Mesenteric fat pad (tissue), 1 donor: Measurements from ENCODE around the gene GSK3B. TPM values are rescaled to one million over a fixed set of nuclear protein-coding genes. Genes with fewer than 3 reads are reported as not detected.

ENCODE experiments used
- DNase-seq: peaks from one replicate; pipeline ENCODE4 v3.0.0-alpha.2; 2020; ENCODE audit warnings: low spot score
- total RNA-seq: library from RNA; stranded (reverse); fragmentation: NEBNext Ultra II Directional; extraction: Animal tissue kit (Norgen Biotek cat#: 25700); gene quantifications from one replicate; pipeline ENCODE4 v1.2.1, GENCODE V29; 2021
- donor health status: DM: yes; HTN: yes; CAD: no.

Gene GSK3B
- total RNA-seq, 1 donor from 2014 or later: 34.6 TPM

DNA sequence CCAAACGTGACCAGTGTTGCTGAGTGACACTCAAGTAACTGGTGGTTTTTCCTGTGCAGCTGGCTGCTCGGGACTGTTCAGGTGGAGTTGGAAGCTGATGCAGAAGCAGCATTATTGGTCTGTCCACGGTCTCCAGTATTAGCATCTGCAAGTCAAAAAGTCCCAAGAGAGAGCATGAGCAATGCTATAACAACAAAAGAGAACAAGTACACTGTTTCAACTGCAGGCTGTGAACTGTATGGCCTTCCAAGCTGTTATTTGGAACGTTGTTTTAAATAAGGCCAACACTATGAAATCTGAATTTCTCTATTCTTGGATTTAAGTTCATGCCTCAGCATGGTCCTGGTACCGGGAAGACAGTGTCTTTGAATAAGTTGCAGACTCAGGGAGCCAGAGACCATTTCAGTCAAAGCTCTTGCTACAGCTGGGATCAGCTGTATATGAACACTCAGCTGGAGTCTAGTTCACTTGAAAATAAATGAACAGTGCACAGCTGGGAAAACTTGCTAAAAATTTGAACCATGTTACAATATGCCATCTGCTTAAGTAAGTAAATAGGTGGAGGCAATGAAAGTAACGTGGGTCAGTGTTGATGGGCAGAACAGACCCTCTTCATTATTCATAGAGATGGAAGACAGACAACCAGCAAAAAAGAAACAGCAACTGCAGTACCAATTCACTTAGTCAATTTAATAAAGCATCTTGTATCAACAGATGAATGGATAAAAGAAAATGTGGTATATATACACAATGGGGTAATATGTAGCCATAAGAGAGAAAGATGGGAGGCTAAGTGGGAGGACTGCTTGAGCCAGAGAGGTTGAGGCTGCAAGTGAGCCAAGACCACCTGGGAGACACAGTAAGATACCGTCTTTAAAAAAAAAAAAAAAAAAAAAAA lies 267.3 kb downstream of the GSK3B start:
- DNase-seq: no peak

DNA sequence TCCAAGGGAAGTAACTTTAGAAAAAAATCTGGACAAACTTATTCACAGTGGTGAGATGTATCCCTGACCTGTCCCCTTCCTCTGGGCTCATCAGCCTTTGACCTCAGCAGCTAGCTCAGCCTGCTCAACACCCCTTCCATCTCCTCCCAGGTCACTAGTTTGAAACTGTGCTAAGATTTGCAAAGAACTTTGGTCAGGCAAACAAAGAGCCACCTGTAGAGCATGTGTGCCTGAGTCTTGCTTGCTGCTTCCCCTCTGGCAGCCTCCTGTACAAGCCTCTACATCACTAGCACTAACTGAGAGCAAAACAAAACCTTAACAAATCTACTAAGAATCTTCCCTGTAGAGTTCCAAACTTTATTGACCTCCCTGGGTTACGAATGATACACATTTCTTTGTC lies 268.4 kb downstream of the GSK3B start:
- DNase-seq: no peak

DNA sequence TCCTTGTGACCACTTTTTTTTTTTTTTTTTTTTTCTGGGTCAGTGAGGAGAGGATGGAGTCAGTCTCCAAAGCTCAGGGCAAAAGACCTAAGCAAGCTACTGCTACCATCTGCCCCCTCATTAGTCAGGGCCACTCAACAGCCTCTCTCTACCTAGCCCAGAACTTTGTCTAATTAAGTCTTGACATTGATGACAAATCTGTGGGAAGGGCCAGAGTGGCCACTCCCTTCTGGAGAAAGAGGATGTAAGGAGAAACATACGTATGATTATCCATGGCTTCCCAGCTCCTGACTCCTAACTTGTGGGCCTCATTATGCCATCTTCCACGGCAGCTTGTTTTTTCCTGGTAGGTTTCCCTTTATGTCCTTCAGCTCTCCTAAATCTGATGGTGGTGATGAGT lies 274.4 kb downstream of the GSK3B start:
- DNase-seq: no peak

DNA sequence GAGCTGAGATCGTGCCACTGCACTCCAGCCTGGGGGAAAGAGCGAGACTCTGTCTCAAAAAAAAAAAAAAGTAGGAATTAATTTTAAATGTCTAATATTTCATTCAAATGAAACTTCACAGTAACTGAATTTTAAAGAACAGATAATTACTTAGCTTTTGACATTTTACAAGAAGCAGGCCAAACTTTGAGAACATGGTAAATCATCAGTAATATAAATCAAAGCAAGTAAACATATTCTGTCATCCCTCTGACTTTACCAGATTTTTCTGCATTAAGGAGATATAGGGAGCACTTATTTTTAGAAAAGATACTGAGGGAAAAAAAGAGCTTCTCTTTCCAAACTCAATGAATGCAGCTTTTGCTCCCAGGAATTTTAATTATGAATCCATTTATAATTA lies 275.3 kb downstream of the GSK3B start:
- no peak for DNase-seq

DNA sequence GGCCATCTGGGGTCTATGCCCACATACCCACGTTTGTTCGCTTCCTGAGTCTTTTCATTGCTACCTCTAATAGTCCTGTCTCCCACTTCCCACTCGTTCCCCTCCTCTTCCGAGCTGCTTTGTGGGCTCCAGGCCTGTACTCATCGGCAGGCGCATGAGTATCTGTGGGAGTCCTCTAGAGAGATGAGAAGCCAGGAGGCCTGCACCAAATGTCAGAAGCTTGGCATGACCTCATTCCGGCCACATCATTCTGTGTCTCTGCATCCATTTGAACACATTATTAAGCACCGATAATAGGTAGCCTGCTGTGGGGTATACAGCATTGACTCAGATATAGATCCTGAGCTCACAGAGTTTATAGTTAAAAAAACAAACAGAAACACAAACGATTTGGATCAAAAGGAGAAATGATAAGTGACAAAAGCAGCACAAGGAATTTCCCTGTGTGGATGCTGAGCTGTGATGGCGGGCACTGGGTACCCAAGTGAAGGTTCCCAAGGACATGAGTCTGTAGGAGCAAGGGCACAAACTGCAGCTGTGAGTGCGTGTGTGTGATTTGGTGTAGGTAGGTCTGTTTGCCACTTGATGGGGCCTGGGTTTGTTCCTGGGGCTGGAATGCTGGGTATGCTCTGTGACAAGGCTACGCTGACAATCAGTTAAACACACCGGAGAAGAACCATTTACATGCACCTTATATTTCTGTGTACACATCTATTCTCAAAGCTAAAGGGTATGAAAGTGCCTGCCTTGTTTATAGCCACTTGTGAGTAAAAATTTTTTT lies 276.5 kb downstream of the GSK3B start:
- no peak for DNase-seq

DNA sequence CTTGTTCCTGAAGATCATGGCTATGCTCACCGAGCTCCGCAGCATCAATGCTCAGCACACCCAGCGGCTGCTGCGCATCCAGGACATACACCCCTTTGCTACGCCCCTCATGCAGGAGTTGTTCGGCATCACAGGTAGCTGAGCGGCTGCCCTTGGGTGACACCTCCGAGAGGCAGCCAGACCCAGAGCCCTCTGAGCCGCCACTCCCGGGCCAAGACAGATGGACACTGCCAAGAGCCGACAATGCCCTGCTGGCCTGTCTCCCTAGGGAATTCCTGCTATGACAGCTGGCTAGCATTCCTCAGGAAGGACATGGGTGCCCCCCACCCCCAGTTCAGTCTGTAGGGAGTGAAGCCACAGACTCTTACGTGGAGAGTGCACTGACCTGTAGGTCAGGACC lies 277.2 kb downstream of the GSK3B start:
- no peak for DNase-seq

DNA sequence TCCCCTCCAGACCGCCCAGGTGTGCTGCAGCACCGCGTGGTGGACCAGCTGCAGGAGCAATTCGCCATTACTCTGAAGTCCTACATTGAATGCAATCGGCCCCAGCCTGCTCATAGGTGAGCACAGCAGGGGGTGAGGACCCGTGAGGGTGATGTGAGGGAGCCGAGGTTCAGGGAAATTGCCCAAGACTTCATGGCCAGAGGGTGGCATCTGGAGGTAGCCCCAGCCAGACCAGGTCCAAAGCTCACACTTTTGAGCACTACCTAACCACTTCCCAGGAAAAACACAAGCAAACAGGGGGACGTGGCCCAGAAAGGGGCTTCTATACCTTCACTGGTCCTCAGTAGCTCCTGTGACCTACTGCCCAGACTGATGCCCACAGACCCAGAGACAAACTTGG lies 278.5 kb downstream of the GSK3B start:
- no peak for DNase-seq

DNA sequence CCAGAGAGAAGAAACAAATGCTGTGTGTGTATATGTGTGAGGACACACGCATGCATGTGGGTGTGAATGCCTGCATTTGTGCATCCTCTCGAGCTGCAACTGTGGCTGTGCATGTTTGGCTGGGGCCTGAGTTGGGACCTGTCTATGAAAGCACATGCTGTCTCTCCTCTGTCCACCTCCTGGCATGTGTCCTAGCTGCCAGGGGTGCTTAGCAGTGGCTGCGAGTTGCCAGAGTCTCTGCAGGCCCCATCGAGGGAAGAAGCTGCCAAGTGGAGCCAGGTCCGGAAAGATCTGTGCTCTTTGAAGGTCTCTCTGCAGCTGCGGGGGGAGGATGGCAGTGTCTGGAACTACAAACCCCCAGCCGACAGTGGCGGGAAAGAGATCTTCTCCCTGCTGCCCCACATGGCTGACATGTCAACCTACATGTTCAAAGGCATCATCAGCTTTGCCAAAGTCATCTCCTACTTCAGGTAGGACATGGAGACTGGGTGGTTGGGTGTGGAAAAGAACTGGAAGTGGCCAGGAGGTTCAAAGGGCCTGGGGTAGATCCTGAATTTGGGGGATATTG lies 281.7 kb downstream of the GSK3B start:
- no peak for DNase-seq

DNA sequence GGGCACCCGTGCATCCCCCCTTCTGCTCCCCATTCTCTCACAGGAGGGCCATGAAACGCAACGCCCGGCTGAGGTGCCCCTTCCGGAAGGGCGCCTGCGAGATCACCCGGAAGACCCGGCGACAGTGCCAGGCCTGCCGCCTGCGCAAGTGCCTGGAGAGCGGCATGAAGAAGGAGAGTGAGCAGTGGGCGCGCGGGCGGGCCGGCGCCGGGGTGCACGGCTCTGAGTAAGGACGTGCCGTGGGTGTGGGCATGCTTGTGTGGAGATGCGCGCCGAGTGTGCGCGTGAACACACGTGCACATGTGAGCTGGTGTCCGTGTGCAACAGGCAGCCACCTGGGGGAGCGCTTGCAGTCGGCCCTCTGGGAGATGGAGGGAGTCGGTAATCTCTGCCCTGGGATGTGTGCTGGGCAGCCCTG lies 284.2 kb downstream of the GSK3B start:
- DNase-seq: no peak

DNA sequence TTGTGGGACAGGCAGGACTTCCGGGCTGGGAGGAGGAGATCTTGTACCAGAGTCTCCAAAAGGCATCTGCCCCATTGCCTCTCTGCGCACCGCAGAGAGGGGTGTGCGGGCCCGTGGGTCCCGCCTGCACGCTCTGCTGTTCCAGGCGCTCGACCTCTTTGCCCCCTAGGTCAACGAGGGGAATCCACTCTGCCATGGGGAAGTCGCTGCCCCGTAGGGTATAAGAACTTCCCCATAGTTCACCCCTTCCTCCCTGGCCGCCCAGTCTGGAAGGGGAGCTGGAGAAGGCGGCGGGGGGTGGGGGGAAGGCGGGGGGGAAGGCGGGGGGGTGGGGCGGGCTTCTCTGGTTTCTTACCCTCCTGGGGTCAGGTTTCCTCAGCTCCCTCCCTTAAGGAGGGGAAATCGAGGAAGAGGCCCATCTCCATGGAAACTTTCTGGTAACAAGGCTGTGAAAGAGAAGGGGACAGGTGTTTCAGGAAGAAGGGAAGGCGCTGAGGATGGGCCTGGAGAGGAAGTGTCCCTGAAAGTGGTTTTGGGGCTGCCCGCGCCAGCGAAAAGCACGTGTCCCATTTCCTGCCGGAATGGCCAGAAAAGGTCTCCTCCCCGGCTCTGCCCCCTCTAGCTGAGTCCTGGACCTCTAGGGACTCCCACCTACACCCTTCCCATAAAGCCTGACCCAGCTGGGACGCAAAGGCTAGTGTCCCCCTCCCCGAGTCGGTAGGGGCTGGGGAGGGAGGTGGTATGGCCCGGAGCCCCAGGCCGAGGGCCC lies 284.8 kb downstream of the GSK3B start:
- DNase-seq: no peak

DNA sequence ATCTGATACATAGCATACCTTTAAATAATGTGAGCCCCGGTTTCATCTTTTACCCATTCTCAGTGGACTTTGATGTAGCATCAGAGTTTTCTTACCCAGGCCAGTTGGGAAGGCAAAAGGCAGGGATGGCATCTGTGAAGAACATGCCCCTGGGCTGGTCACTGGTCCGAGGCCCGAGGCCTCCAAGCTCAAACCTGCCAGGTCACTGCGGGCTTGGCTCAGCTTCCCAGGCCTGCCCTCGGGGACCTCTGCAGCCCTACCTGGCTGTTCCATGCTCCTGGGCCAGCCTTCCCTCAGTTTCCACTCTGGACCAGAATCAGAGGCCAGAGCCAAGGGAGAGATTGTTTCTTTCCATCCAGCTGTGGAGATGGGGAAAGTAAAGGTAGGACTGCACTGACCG lies 285.4 kb downstream of the GSK3B start:
- no peak for DNase-seq

DNA sequence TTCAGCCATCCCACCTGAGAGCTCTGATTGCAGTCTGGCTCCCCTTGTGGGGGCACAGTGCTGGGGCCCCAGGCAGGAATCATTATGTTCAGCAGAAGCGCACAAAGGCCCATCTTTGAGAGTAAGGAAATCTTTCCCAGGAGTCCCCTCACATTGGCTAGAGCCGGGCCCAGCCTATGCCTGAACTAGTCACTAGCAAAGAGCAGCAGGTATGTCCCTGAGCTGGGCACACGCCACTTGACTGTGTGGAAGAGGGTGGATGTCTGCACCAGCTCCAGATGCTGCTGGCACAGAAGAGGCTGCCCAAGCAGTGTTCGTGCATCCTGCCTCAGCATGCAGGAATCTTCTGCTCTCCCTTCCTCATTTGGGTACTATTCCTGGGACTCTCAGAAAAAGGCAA lies 286.0 kb downstream of the GSK3B start:
- no peak for DNase-seq

DNA sequence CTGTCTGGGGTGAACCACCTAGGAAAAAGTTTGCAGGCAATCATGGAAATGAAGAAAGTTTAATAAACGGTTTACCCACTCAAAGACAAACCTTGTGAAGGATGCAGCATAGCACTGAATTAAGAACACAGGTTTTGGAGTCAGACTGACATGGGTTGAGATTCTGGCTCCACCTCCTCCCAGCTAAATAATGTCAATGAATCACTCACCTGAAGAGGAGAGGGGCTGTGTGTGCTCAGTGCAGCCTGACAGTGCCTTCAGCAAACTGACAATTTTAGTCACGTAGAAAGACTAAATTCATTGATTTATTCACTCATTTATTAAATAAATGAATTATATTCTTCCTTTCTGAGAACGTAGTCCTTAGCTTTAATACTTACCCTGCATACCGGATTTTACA lies 293.4 kb downstream of the GSK3B start:
- DNase-seq: no peak

DNA sequence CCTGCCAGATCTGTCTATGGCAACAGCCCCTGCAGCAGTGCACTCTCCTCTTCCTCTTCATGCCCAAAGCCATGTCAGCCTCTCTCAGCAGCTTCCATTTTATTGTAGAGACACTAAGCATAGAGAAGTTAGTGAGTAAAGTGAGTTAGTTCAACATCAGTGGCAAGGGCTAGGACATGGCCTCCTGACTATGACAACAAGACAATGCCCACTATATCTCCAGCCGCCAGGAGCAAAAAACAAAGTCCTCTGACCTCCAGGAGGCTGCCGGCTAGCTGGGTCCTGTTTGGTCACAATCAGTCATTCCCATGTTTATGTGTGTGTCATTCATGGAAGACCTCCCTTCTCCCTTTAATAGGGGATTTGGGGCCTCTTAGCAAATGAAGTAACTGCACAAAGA lies 297.5 kb downstream of the GSK3B start:
- no peak for DNase-seq

DNA sequence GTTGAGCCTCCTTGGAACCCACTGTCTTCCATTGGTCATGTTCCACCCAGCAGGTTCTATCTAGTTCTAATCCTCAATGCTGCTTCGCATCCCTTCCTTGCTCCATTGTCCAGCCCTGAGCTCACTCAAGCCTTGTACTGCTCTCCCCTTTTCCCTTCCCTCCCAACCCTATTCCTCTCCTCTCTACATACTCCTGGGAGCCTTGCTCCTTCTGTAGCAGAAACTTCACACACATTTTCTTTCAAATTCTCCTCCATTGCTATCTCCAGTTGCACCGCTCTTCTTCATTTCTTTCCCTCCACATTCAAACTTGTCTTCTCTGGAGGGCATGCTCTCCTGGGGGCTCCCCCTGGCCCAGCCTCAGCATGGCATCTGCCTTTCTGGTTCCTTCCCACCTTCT lies 297.9 kb downstream of the GSK3B start:
- no peak for DNase-seq

DNA sequence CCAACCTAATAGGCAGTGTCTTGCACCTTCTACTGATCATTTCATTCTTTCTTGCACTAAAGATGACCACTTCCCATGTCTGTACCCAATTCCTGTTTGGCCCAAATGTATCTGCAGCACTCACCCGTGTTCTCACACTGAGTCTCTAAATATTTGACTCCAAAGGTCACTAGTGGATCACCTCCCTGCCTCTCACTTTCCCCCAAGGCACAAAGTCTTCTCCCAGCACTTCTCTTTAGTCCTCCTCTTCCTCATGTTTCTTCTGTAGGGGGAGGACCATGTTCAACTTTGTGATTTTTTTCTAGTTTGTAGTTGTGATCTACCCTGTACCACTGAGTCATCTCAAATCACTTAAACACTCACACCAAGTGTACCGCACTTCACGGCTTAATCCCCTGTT lies 298.4 kb downstream of the GSK3B start:
- DNase-seq: no peak

DNA sequence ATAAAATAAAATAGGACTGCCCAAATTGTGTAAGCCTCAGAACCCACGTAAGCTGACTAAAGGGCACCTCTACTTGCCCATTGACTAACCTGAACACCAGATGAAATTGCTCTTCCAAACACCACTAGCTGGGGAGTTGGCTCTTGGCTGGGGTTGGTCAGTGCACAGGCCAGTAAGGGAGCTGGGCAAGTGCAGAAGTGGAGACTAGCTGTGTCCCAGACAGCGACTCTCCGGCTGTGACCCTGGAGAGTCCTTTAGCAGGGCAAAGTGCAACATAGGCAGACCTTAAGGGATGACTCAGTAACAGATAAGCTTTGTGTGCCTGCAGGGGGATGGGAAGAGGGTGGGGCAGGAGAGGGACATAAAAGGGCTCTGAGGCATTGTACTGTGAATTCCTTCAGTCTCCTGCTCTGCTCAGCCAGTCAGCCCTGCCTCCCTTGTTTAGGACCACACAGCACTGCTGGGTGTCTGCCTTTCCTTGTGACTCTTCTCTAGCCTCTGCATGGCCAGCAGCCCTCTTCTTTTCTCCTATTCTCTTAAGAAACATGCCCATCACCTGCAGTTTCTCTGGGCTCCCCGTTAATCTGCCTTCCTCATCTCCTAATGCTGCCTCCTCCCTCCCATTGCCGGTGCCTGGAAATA lies 299.2 kb downstream of the GSK3B start:
- DNase-seq: no peak

DNA sequence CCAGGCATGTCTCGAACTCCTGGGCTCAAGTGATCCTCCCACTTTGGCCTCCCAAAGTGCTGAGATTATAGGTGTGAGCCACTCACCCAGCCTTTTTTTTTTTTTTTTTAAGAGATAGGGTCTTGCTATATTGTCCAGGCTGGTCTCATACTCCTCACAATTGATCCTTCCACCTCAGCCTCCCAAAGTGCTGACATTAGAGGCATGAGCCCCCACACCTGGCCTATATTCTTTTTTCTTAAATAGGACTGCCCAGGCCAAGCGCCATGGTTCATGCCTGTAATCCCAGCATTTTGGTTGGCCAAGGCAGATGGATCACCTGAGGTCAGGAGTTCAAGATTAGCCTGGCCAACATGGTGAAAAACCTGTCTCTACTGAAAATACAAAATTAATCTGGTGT lies 299.8 kb downstream of the GSK3B start:
- no peak for DNase-seq

DNA sequence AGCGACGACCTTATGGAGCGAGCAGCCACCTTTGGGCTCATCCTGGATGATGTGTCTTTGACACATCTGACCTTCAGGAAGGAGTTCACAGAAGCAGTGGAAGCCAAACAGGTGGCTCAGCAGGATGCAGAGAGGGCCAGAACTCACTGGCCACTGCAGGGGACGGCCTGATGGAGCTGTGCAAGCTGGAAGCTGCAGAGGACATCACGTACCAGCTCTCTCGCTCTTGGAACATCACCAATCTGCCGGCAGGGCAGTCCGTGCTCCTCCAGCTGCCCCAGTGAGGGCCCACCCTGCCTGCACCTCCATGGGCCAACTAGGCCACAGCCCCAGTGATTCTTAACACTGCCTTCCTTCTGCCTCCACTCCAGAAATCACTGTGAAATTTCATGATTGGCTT lies 302.0 kb downstream of the GSK3B start:
- DNase-seq: no peak

DNA sequence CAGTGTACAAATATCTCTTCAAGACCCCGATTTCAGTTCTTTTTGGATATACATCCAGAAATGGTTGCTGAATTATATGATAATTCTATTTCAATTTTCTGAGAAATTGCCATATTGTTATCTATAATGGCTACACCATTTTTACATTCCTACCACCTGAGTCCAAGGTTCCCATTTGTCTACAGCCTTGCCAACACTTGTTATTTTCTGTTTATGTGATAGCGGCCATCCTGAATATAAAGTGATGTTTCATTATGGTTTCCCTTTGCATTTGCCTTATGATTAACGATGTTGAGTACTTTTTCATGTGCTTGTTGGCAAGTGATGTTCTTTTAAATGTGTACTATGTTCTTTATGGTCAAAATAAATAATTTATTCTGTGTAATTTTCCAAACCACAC lies 303.9 kb downstream of the GSK3B start:
- no peak for DNase-seq

DNA sequence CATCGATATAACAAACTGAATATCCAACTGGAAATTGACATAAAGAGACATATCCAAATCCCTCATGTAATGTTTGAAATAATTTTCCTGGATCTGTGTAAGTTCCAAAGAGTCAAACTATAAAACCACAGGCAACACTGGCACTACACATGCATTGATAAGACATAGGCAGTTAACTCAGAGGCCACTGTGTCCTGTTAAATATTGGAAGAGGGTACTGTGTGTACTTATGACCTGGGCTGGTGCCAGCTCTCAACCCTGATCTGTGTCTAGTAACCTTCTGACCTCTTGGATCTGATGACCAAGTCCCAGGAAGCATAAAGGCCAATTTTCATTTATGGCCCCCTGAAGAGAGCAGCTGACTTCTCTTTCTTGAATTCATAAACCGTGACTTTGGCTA lies 307.8 kb downstream of the GSK3B start:
- no peak for DNase-seq
